ENCODE data around the gene SSBP2.
"Not testable (repeated sequence)": the region's sequence is repeated elsewhere in the genome, so short reads cannot be mapped to it uniquely, and the experiment has no call there.

Gene SSBP2

DNA sequence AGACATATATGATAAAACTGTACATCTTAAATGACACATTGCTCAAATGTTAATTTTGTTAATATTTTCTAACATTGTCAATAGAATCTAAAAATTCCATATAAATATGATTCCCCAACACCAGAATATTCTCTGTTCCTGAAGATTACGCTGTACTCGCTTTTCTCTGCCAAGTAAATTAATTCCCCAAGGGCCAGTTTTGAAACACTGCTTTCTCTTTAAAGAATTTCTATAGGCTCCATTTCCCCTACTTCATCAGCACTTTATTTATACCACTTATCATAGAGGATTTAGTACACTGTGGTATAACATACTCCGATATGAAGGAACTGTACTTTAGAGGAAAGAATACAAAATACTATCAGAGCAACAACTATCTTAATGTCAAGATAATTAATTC is 255.6 kb downstream of the SSBP2 start:
- no peak for DNase-seq (ENCODE audit: low read depth)
- no peak overlapping the region for H3K4me3 ChIP-seq (ENCODE audit: low read length)
- TF ChIP-seq, protein P1, sequence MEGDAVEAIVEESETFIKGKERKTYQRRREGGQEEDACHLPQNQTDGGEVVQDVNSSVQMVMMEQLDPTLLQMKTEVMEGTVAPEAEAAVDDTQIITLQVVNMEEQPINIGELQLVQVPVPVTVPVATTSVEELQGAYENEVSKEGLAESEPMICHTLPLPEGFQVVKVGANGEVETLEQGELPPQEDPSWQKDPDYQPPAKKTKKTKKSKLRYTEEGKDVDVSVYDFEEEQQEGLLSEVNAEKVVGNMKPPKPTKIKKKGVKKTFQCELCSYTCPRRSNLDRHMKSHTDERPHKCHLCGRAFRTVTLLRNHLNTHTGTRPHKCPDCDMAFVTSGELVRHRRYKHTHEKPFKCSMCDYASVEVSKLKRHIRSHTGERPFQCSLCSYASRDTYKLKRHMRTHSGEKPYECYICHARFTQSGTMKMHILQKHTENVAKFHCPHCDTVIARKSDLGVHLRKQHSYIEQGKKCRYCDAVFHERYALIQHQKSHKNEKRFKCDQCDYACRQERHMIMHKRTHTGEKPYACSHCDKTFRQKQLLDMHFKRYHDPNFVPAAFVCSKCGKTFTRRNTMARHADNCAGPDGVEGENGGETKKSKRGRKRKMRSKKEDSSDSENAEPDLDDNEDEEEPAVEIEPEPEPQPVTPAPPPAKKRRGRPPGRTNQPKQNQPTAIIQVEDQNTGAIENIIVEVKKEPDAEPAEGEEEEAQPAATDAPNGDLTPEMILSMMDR (conservative IDR thresholded peaks at IDR 0.05; ENCODE audit: low read depth, low read length), result no peak

DNA sequence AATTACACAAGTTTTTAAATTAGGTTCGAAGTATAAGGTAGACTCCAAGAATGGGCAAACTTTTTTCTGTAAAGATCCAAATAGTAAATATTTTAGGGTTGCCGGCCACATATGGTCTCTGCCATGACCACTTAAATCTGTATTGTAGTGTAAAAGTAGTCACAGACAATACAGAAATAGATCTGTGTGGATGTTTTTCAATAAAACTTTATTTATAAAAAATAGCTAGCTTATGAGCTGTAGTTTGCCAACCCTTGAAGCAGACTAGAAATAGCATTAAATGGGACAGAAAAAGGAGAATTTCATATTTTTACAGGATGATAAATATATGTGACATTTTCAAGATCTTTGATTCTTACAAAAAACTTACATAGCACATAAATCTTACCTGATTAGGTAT is 262.0 kb downstream of the SSBP2 start:
- no peak for DNase-seq (ENCODE audit: low read depth)
- TF ChIP-seq, protein P1 (conservative IDR thresholded peaks at IDR 0.05; ENCODE audit: low read depth, low read length), result no peak

DNA sequence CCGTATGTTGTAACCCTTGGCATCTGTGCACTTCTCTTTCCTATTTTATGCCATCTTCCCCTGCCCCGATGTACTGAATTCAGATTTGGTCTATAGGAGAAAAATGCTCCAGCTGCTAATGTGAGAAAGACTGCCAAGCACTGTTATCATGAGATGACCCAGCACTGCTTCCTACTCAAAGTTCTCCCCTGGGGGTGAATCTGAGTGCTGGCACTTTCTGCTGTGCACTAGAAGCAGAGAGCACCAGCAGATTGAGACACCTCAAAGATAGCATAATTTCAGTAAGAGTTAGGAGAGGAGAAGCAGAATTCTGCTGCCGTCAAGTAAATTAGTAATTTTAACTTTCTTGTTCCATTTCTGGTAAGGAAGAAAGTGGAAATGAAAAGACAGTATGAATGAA is 264.2 kb downstream of the SSBP2 start:
- TF ChIP-seq, protein P1 (conservative IDR thresholded peaks at IDR 0.05; ENCODE audit: low read depth, low read length), result no peak
- no peak for DNase-seq (ENCODE audit: low read depth)
- no peak overlapping the region for H3K4me3 ChIP-seq (ENCODE audit: low read length)

More for the DNA sequence above, 262.0 kb downstream of the SSBP2 start:
- H3K4me3 ChIP-seq (ENCODE audit: low read length), result no peak overlapping the region

DNA sequence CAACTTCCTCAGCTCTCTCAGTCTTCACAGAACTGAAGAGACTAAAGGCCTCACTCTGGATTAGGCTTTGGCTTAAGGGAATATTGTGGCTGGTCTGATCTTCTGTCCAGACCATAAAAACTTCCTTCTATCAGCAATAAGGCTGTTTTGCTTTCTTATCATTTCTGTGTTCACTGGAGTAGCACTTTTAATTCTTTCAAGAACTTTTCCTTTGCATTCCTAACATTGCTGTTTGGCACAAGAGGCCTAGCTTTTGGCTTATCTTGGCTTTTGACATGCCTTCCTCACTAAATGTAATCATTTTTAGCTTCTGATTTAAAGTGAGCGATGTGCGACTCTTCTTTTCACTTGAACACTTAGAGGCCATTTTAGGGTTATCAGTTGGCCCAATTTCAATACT is 268.3 kb downstream of the SSBP2 start:
- DNase-seq (ENCODE audit: low read depth), result no peak
- H3K4me3 ChIP-seq (ENCODE audit: low read length), result no peak overlapping the region
- TF ChIP-seq, protein P1 (conservative IDR thresholded peaks at IDR 0.05; ENCODE audit: low read depth, low read length), result no peak

DNA sequence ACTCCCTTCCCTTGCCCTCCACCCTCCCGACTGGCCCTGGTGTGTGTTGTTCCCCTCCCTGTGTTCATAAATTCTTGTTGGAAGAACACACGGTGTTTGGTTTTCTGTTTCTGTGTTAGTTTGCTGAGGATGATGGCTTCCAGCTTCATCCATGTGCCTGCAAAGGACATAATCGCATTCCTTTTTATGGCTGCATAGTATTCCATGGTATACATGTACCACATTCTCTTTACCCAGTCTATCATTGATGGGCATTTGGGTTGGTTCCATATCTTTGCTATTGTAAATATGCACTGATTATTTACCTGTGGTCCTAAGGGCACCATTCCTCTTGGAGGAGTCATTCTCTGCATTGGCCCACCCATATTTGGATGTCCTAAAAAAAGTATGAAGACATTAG is 277.5 kb downstream of the SSBP2 start:
- DNase-seq (ENCODE audit: low read depth), result not testable (repeated sequence)

DNA sequence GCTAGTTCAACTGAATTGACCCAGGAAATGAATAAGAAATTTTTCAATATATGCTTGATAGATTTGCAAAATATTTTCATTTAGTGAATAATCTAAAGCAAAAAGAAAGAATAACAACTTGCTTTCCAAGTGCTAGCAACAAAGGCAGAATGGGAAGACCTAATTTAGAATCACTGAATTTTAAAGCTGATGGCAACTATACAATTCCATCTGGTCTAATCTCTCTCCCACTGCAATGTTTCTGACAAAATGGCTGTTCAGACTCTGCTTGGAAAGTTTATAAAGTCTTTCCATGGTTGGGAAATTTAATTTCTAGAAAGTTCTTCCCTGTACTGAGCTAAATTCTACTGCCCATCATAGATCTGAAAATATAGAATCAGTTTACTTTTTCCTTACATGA is 281.2 kb downstream of the SSBP2 start:
- DNase-seq (ENCODE audit: low read depth), result no peak
- TF ChIP-seq, protein P1 (conservative IDR thresholded peaks at IDR 0.05; ENCODE audit: low read depth, low read length), result no peak
- no peak overlapping the region for H3K4me3 ChIP-seq (ENCODE audit: low read length)

More for the DNA sequence above, 277.5 kb downstream of the SSBP2 start:
- H3K4me3 ChIP-seq (ENCODE audit: low read length), result not testable (repeated sequence)

DNA sequence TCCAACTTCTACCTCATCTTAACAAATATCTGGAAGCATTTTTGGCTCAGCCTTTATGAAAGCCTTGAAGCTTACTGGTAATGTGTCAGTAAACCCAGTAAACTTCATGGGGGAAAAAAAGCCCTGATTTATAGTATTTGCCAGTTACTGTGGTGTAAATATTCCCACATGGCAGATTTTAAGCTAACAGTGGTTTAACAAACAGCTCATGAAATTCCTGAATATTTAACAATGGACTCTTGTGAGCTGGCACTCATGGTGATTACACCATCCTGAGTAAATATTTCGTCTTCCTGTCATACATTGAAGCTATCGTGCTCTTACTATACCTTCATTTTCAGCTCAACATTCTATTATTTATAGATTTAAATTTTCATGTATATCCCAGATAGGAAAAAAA is 300.0 kb downstream of the SSBP2 start:
- H3K4me3 ChIP-seq (ENCODE audit: low read length), result no peak overlapping the region
- no peak for DNase-seq (ENCODE audit: low read depth)

More for the DNA sequence above, 300.0 kb downstream of the SSBP2 start:
- TF ChIP-seq, protein P1 (conservative IDR thresholded peaks at IDR 0.05; ENCODE audit: low read depth, low read length), result no peak
